ENCODE results near the gene SLC34A3.

SLC34A3 gene

DNA sequence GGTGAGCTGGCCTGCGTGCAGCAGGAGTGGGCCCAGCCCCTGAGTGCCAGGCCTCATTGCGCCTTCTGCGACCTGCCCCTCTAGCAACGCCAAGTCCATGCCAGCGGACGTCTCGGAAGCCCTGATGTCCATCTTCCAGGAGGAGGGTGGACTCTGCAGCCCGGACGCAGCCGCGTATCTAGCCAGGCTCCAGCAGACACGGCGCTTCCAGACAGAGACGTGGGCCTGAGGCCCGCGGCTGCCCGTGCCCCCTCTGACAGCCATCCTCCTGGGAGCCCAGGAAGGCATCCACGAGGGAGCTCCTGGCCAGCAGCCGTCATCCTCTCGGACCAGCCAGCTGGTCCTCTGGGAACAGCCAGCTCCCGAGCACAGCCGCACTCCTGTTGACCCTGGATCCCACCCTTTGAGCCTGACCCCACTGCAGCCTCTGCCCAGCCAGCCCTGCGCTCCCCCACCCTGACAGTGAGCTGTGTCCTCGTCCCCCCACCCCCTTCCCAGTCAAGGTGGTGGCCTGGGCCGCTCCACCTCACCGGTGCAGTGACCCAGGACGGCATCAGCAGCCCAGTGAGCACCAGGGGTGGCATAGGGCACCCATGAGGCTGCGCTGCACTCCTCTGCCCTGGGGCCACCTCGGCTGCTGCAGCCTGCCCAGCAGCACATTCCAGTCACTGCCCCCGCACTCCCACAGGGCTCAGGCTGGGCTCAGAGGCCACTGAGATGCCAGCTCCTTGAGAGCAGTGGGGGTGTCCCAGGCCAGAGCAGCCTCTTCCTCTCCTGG is 14.3 kb upstream of the SLC34A3 start:
- ChIA-PET POLR2A (interaction anchor here (0.9 to 3.8 kb wide), 6 partner anchors 9 to 27 kb away, joined by 3 to 16 read pairs (median 3); partner anchors contain the start of genes NDOR1, TMEM203 and TPRN), CTCF (no interaction called here)
- DNase-seq (ENCODE audit: extremely low spot score) = no peak

DNA sequence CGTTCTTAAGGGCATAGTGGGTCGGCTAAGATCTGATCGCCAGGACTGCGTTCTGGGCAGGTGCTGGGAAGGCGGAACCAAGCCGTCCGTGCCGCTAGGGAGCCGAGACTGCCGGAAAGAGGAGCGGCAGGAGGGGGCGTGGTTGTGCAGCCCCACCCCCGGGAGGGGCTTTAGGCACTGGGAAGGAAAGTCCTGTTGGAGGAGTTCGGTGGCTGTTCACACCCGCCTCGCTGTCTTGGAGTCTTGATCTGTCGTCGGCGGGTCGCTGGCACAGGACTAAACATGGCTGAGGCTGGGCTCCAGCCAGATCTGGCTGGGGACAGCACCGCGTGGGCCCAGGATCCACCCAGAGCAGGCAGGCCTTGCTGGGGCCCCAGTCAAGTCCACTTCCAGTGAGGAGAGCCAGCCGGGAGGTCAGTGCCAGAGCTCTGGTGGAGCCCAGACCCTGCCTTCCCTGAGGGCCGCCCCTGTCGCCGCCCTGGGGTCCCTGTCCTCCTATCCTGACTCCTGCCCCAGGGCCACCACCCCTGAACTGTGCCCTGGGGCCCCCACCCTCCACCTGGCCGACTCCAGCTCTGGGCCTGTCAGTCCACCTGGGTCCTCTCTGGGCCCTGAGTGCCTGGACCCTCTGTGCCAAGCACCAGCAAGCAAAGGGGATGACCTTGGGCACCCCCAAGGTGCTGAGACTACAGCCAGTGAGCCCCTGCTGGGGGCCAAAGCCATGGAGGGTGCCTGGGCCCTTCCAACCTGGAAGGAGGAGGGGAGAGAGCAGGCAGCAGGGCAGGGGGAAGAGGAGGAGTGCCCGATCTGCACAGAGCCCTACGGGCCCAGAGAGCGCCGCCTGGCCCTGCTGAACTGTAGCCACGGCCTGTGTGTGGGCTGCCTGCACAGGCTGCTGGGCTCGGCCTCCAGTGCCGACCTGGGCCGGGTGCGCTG is 13.2 kb upstream of the SLC34A3 start:
- POLR2A ChIA-PET = interaction anchor here (0.9 to 3.8 kb wide), 5 partner anchors 13 to 28 kb away, joined by 3 to 16 read pairs (median 3); partner anchors contain the start of genes NDOR1, TMEM203 and TPRN
- peak; percentile 55 for DNase-seq (ENCODE audit: extremely low spot score)
- no peak for TF ChIP-seq ELF4 (IDR thresholded peaks at IDR 0.05)
- no peak for TF ChIP-seq ZNF384 (IDR thresholded peaks at IDR 0.05)
- no peak for TF ChIP-seq HDGF (IDR thresholded peaks at IDR 0.05; ENCODE audit: borderline replicate concordance)
- TF ChIP-seq FOXK2 (IDR thresholded peaks at IDR 0.05) = no peak
- CTCF ChIA-PET = no interaction called here

More for the DNA sequence above, 14.3 kb upstream of the SLC34A3 start:
- TF ChIP-seq TARDBP (IDR thresholded peaks at IDR 0.05) = no peak
- TF ChIP-seq, protein P1, sequence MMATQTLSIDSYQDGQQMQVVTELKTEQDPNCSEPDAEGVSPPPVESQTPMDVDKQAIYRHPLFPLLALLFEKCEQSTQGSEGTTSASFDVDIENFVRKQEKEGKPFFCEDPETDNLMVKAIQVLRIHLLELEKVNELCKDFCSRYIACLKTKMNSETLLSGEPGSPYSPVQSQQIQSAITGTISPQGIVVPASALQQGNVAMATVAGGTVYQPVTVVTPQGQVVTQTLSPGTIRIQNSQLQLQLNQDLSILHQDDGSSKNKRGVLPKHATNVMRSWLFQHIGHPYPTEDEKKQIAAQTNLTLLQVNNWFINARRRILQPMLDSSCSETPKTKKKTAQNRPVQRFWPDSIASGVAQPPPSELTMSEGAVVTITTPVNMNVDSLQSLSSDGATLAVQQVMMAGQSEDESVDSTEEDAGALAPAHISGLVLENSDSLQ (IDR thresholded peaks at IDR 0.05) = no peak
- TF ChIP-seq SUZ12 (IDR thresholded peaks at IDR 0.05) = no peak
- no peak for TF ChIP-seq FOXK2 (IDR thresholded peaks at IDR 0.05)
- no peak for TF ChIP-seq ELF4 (IDR thresholded peaks at IDR 0.05)
- no peak for TF ChIP-seq L3MBTL2 (conservative IDR thresholded peaks at IDR 0.05)
- no peak for TF ChIP-seq NFRKB (IDR thresholded peaks at IDR 0.05)
- no peak for TF ChIP-seq BHLHE40 (IDR thresholded peaks at IDR 0.05; ENCODE audit: borderline replicate concordance)
- no peak for TF ChIP-seq LEF1 (IDR thresholded peaks at IDR 0.05; ENCODE audit: borderline replicate concordance)

GRCh38 chr9:137218212-137218753 is 12.4 kb upstream of the SLC34A3 start:
- POLR2A ChIA-PET = interaction anchor here (1.7 kb wide), 1 partner anchor 14 kb away, joined by 5 read pairs; the partner anchor contains the start of genes NDOR1 and TMEM203
- no peak for DNase-seq (ENCODE audit: extremely low spot score)
- TF ChIP-seq CTBP1 (IDR thresholded peaks at IDR 0.05; ENCODE audit: borderline replicate concordance) (no peak), L3MBTL2 (conservative IDR thresholded peaks at IDR 0.05) (no peak), BHLHE40 (IDR thresholded peaks at IDR 0.05; ENCODE audit: borderline replicate concordance) (no peak), FOXK2 (IDR thresholded peaks at IDR 0.05) (no peak)
- CTCF ChIA-PET = no interaction called here

GRCh38 chr9:137218754-137219271 is 11.9 kb upstream of the SLC34A3 start:
- no peak for DNase-seq (ENCODE audit: extremely low spot score)
- TF ChIP-seq, protein P1 (IDR thresholded peaks at IDR 0.05) = no peak
- no peak for TF ChIP-seq ARNT (IDR thresholded peaks at IDR 0.05)
- no peak for TF ChIP-seq HDGF (IDR thresholded peaks at IDR 0.05; ENCODE audit: borderline replicate concordance)
- TF ChIP-seq TARDBP (IDR thresholded peaks at IDR 0.05) = no peak
- no peak for TF ChIP-seq LEF1 (IDR thresholded peaks at IDR 0.05; ENCODE audit: borderline replicate concordance)
- no peak for TF ChIP-seq BHLHE40 (IDR thresholded peaks at IDR 0.05; ENCODE audit: borderline replicate concordance)
- TF ChIP-seq FOXK2 (IDR thresholded peaks at IDR 0.05) = no peak
- TF ChIP-seq FOXA1 (IDR thresholded peaks at IDR 0.05) = no peak
- TF ChIP-seq NFRKB (IDR thresholded peaks at IDR 0.05) = no peak
- TF ChIP-seq CTBP1 (IDR thresholded peaks at IDR 0.05; ENCODE audit: borderline replicate concordance) = no peak
- no peak for TF ChIP-seq FOXM1 (IDR thresholded peaks at IDR 0.05; ENCODE audit: borderline replicate concordance)
- TF ChIP-seq SP1 (IDR thresholded peaks at IDR 0.05) = no peak
- TF ChIP-seq ZNF384 (IDR thresholded peaks at IDR 0.05) = no peak
- TF ChIP-seq L3MBTL2 (conservative IDR thresholded peaks at IDR 0.05) = no peak
- TF ChIP-seq ELF4 (IDR thresholded peaks at IDR 0.05) = no peak
- TF ChIP-seq SUZ12 (IDR thresholded peaks at IDR 0.05) = no peak
- CTCF ChIA-PET = no interaction called here
- POLR2A ChIA-PET = interaction anchor here (1.1 to 1.7 kb wide), 2 partner anchors 14 to 30 kb away, joined by 3 to 5 read pairs; partner anchors contain the start of genes ANAPC2, NDOR1, SSNA1 and TMEM203

GRCh38 chr9:137219757-137220316 is 10.9 kb upstream of the SLC34A3 start:
- DNase-seq (ENCODE audit: extremely low spot score) = no peak
- TF ChIP-seq ARNT (IDR thresholded peaks at IDR 0.05) (no peak), FOXA1 (IDR thresholded peaks at IDR 0.05) (no peak), L3MBTL2 (conservative IDR thresholded peaks at IDR 0.05) (no peak), TARDBP (IDR thresholded peaks at IDR 0.05) (no peak), CTBP1 (IDR thresholded peaks at IDR 0.05; ENCODE audit: borderline replicate concordance) (no peak), NFRKB (IDR thresholded peaks at IDR 0.05) (no peak), LEF1 (IDR thresholded peaks at IDR 0.05; ENCODE audit: borderline replicate concordance) (no peak), SP1 (IDR thresholded peaks at IDR 0.05) (no peak), ZNF384 (IDR thresholded peaks at IDR 0.05) (no peak), FOXK2 (IDR thresholded peaks at IDR 0.05) (no peak), SUZ12 (IDR thresholded peaks at IDR 0.05) (no peak), HDGF (IDR thresholded peaks at IDR 0.05; ENCODE audit: borderline replicate concordance) (no peak), ELF4 (IDR thresholded peaks at IDR 0.05) (no peak)
- TF ChIP-seq, protein P1 (IDR thresholded peaks at IDR 0.05) = no peak
- POLR2A ChIA-PET = interaction anchor here (1.1 to 4.4 kb wide), 3 partner anchors 10 to 31 kb away, joined by 3 to 20 read pairs (median 6); partner anchors contain the start of genes ANAPC2, SSNA1 and TUBB4B
- CTCF ChIA-PET = no interaction called here
